Pulmonary artery endothelial cell (primary cell): Measurements from ENCODE around the gene IER5. TPM values are rescaled to one million over a fixed set of nuclear protein-coding genes. Genes with fewer than 3 reads are reported as not detected.

ENCODE experiments used
- DNase-seq: peaks from one replicate; pipeline ENCODE4 v3.0.0-alpha.2; 2011; ENCODE audit warnings: low read depth, low spot score
- total RNA-seq: library from RNA; depleted of rRNA; stranded (reverse); fragments of >200 nt; gene quantifications from 2 replicates; pipeline ENCODE4 v1.2.3, GENCODE V29; 2014

IER5 gene
- total RNA-seq, 1 donor from 2014 or later = 21.1 TPM

- no peak for DNase-seq
Observed at GRCh38 chr1:181076852-181077251, 11.6 kb upstream of the IER5 start.

GRCh38 chr1:181077576-181078242 is 10.8 kb upstream of the IER5 start:
- no peak for DNase-seq

GRCh38 chr1:181079382-181079781 is 9.1 kb upstream of the IER5 start:
- no peak for DNase-seq

- no peak for DNase-seq
Observed at GRCh38 chr1:181079920-181080319, 8.6 kb upstream of the IER5 start.

GRCh38 chr1:181080556-181080955 is 7.9 kb upstream of the IER5 start:
- DNase-seq = no peak

- no peak for DNase-seq
Observed at GRCh38 chr1:181081395-181081794, 7.1 kb upstream of the IER5 start.

GRCh38 chr1:181083842-181084605 is 4.5 kb upstream of the IER5 start:
- no peak for DNase-seq

- DNase-seq = no peak
Observed at GRCh38 chr1:181084606-181084969, 3.9 kb upstream of the IER5 start.

GRCh38 chr1:181086091-181086490 is 2.4 kb upstream of the IER5 start:
- no peak for DNase-seq

- DNase-seq = no peak
Observed at GRCh38 chr1:181086926-181087325, 1.6 kb upstream of the IER5 start.

GRCh38 chr1:181087400-181087901 is 1.0 kb upstream of the IER5 start:
- DNase-seq = no peak

- DNase-seq = no peak
Observed at GRCh38 chr1:181089017-181089675, 646 bp downstream of the IER5 start.

GRCh38 chr1:181089676-181090544 is 1.4 kb downstream of the IER5 start:
- DNase-seq = no peak

- no peak for DNase-seq
Observed at GRCh38 chr1:181090641-181091126, 2.2 kb downstream of the IER5 start.

GRCh38 chr1:181091309-181092040 is 3.0 kb downstream of the IER5 start:
- no peak for DNase-seq

- no peak for DNase-seq
Observed at GRCh38 chr1:181092056-181092455, 3.6 kb downstream of the IER5 start.

- no peak for DNase-seq
Observed at GRCh38 chr1:181092883-181093458, 4.5 kb downstream of the IER5 start.

- DNase-seq = no peak
Observed at GRCh38 chr1:181094416-181095212, 6.1 kb downstream of the IER5 start.

GRCh38 chr1:181095260-181095659 is 6.8 kb downstream of the IER5 start:
- DNase-seq = no peak
